ENCODE data around the gene CWF19L1. TPM values are rescaled to one million over a fixed set of nuclear protein-coding genes. Genes with fewer than 3 reads are reported as not detected.

The CWF19L1 gene
- total and polyA plus RNA-seq, 2 experiments from 2014 or later: 15.8 to 34.4 TPM

DNA sequence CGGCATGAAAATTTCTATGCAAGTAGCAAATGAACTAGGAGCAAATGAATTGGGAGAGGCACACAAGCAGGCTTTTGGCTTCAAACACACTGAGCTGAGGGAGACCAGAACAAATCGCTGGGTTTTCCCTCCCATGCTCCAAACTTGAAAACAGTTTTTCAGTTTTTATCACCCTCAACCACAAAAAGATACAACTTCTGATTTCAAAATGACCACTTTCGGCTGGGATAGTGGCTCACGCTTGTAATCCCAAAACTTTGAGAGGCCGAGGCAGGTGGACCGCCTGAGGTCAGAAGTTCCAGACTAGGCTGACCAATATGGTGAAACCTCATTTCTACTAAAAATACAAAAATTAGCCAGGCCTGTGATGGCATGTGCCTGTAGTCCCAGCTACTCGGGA lies 29.0 kb downstream of the CWF19L1 start:
- H3K27ac Mint-ChIP-seq: no peak overlapping the region
- H3F3A ChIP-seq (replicated peaks; ENCODE audit: low read depth): no peaks in the 10 kb centered on the region
- H3K4me1 Mint-ChIP-seq: no peaks in the 10 kb centered on the region
- peaks cover 5% of the 10 kb centered on the region; the same call in 1 of the 2 replicates for H4K20me1 ChIP-seq (replicated peaks; ENCODE audit: insufficient read depth)
- no peak overlapping the region for H3K27ac ChIP-seq (ENCODE audit: low read depth)
- ATAC-seq (no peak), DNase-seq (ENCODE audit: low spot score) (no peak)
- no peaks in the 10 kb centered on the region for H3K9me3 Mint-ChIP-seq
- no peaks in the 10 kb centered on the region for H3K4me1 ChIP-seq (ENCODE audit: insufficient read depth)
- no peak overlapping the region for H3K4me3 ChIP-seq
- H2AFZ ChIP-seq: no peak overlapping the region
- no peak overlapping the region for H3K4me2 ChIP-seq
- TF ChIP-seq STAT1 (IDR thresholded peaks at IDR 0.05; ENCODE audit: unreplicated experiment) (no peak), POLR2AphosphoS5 (IDR thresholded peaks at IDR 0.05; ENCODE audit: low read depth) (no peak), ZNF114 (CRISPR knock-in tag; IDR thresholded peaks at IDR 0.05) (no peak), EZH2 (IDR thresholded peaks at IDR 0.05; ENCODE audit: low read depth, unreplicated experiment) (no peak), NANOG (IDR thresholded peaks at IDR 0.05; ENCODE audit: borderline replicate concordance) (no peak), EZH2phosphoT487 (IDR thresholded peaks at IDR 0.05; ENCODE audit: unreplicated experiment) (no peak), JUNB (IDR thresholded peaks at IDR 0.05; ENCODE audit: unreplicated experiment) (no peak)
- TF ChIP-seq, protein P1, sequence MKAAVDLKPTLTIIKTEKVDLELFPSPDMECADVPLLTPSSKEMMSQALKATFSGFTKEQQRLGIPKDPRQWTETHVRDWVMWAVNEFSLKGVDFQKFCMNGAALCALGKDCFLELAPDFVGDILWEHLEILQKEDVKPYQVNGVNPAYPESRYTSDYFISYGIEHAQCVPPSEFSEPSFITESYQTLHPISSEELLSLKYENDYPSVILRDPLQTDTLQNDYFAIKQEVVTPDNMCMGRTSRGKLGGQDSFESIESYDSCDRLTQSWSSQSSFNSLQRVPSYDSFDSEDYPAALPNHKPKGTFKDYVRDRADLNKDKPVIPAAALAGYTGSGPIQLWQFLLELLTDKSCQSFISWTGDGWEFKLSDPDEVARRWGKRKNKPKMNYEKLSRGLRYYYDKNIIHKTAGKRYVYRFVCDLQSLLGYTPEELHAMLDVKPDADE (IDR thresholded peaks at IDR 0.05): no peak
- TF ChIP-seq, protein P2, sequence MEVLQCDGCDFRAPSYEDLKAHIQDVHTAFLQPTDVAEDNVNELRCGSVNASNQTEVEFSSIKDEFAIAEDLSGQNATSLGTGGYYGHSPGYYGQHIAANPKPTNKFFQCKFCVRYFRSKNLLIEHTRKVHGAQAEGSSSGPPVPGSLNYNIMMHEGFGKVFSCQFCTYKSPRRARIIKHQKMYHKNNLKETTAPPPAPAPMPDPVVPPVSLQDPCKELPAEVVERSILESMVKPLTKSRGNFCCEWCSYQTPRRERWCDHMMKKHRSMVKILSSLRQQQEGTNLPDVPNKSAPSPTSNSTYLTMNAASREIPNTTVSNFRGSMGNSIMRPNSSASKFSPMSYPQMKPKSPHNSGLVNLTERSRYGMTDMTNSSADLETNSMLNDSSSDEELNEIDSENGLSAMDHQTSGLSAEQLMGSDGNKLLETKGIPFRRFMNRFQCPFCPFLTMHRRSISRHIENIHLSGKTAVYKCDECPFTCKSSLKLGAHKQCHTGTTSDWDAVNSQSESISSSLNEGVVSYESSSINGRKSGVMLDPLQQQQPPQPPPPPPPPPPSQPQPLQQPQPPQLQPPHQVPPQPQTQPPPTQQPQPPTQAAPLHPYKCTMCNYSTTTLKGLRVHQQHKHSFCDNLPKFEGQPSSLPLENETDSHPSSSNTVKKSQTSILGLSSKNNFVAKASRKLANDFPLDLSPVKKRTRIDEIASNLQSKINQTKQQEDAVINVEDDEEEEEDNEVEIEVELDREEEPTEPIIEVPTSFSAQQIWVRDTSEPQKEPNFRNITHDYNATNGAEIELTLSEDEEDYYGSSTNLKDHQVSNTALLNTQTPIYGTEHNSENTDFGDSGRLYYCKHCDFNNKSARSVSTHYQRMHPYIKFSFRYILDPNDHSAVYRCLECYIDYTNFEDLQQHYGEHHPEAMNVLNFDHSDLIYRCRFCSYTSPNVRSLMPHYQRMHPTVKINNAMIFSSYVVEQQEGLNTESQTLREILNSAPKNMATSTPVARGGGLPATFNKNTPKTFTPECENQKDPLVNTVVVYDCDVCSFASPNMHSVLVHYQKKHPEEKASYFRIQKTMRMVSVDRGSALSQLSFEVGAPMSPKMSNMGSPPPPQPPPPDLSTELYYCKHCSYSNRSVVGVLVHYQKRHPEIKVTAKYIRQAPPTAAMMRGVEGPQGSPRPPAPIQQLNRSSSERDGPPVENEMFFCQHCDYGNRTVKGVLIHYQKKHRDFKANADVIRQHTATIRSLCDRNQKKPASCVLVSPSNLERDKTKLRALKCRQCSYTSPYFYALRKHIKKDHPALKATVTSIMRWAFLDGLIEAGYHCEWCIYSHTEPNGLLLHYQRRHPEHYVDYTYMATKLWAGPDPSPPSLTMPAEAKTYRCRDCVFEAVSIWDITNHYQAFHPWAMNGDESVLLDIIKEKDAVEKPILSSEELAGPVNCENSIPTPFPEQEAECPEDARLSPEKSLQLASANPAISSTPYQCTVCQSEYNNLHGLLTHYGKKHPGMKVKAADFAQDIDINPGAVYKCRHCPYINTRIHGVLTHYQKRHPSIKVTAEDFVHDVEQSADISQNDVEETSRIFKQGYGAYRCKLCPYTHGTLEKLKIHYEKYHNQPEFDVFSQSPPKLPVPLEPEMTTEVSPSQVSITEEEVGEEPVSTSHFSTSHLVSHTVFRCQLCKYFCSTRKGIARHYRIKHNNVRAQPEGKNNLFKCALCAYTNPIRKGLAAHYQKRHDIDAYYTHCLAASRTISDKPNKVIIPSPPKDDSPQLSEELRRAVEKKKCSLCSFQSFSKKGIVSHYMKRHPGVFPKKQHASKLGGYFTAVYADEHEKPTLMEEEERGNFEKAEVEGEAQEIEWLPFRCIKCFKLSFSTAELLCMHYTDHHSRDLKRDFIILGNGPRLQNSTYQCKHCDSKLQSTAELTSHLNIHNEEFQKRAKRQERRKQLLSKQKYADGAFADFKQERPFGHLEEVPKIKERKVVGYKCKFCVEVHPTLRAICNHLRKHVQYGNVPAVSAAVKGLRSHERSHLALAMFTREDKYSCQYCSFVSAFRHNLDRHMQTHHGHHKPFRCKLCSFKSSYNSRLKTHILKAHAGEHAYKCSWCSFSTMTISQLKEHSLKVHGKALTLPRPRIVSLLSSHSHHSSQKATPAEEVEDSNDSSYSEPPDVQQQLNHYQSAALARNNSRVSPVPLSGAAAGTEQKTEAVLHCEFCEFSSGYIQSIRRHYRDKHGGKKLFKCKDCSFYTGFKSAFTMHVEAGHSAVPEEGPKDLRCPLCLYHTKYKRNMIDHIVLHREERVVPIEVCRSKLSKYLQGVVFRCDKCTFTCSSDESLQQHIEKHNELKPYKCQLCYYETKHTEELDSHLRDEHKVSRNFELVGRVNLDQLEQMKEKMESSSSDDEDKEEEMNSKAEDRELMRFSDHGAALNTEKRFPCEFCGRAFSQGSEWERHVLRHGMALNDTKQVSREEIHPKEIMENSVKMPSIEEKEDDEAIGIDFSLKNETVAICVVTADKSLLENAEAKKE (CRISPR knock-in tag; IDR thresholded peaks at IDR 0.05): no peak
- TF ChIP-seq, protein P3, sequence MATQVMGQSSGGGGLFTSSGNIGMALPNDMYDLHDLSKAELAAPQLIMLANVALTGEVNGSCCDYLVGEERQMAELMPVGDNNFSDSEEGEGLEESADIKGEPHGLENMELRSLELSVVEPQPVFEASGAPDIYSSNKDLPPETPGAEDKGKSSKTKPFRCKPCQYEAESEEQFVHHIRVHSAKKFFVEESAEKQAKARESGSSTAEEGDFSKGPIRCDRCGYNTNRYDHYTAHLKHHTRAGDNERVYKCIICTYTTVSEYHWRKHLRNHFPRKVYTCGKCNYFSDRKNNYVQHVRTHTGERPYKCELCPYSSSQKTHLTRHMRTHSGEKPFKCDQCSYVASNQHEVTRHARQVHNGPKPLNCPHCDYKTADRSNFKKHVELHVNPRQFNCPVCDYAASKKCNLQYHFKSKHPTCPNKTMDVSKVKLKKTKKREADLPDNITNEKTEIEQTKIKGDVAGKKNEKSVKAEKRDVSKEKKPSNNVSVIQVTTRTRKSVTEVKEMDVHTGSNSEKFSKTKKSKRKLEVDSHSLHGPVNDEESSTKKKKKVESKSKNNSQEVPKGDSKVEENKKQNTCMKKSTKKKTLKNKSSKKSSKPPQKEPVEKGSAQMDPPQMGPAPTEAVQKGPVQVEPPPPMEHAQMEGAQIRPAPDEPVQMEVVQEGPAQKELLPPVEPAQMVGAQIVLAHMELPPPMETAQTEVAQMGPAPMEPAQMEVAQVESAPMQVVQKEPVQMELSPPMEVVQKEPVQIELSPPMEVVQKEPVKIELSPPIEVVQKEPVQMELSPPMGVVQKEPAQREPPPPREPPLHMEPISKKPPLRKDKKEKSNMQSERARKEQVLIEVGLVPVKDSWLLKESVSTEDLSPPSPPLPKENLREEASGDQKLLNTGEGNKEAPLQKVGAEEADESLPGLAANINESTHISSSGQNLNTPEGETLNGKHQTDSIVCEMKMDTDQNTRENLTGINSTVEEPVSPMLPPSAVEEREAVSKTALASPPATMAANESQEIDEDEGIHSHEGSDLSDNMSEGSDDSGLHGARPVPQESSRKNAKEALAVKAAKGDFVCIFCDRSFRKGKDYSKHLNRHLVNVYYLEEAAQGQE (IDR thresholded peaks at IDR 0.05; ENCODE audit: unreplicated experiment): no peak
- no peaks in the 10 kb centered on the region for H3K27me3 ChIP-seq (ENCODE audit: insufficient read depth)
- peaks cover 3% of the 10 kb centered on the region for H3K27me3 Mint-ChIP-seq (ENCODE audit: insufficient read depth, low read depth, poor library complexity)
- H3K36me3 ChIP-seq (ENCODE audit: insufficient read depth): peaks cover 12% of the 10 kb centered on the region
- H3K79me2 ChIP-seq (replicated peaks; ENCODE audit: insufficient read depth): no peaks in the 10 kb centered on the region
- peaks cover 51% of the 10 kb centered on the region for H3K36me3 Mint-ChIP-seq (ENCODE audit: low read depth)
- H3K4me3 Mint-ChIP-seq: no peak overlapping the region
- H3K9me2 ChIP-seq (ENCODE audit: insufficient read depth): no peaks in the 10 kb centered on the region
